Activated CD8-positive, alpha-beta memory T cell treated with anti-CD3 and anti-CD28 coated beads for 4 hours (primary cell): ENCODE results near the gene ANTXR2.

Experiments used
- DNase-seq, 2 donors: peaks; one replicate each; pipeline ENCODE4 v3.0.0-alpha.2; 2020; ENCODE audit warnings: low read depth in 2 of 2

The ANTXR2 gene

DNA sequence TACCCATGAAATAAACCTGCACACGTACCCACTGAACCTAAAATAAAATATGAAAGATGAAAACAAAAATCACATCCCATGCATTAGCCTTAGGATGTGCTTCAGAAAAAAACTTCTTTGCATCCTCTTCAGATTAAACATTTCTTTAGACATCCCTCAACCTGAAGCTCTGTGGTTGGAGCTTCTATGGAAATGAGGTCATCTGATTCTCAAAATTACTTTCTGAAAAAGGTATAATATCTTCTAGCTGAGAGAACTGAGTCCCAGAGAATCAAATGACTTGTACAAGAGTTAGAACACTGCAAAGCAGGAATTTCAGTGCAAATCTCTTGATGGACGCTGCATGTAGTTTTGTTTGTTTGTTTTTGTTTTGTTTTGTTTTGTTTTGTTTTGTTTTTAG lies 19.1 kb upstream of the ANTXR2 start:
- DNase-seq = no peak

DNA sequence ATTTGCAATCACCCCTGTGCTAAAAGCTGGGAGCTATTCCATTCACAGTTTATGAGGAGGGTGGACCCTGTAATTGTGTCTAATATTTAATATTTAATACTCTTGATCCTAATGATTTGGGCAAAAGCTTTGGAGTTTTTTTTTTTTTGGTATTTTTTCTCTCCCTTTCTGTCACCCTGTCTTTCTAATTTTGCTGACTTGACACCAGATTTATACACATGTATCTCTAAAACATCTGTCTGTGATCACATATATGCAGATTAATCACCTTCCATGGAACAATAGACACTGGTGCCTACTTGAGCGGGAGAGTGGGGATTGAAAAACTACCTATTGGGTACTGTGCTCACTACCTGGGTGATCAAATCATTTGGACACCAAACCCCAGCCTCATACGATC lies 18.7 kb upstream of the ANTXR2 start:
- DNase-seq = no peak

GRCh38 chr4:80091184-80091583 lies 18.2 kb upstream of the ANTXR2 start:
- DNase-seq = no peak

DNA sequence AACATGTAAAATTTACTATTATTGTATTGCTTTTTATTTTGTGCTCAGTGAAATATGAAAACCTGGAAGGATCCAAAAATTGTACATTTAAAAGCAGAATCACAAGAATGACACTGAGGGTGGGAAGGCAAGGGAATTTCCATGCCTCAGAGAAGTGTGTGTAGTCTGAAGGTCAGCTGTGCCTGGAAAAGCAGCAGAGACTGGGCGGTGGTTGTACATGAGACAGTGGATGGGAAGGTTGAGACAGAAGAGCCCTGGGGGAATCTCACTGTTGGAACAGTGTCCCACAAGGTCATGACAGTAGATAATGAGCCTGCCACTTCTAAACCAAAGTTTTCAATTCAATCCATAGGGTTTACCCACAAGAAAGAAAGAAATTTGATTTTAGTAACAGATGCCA lies 17.1 kb upstream of the ANTXR2 start:
- no peak for DNase-seq

DNA sequence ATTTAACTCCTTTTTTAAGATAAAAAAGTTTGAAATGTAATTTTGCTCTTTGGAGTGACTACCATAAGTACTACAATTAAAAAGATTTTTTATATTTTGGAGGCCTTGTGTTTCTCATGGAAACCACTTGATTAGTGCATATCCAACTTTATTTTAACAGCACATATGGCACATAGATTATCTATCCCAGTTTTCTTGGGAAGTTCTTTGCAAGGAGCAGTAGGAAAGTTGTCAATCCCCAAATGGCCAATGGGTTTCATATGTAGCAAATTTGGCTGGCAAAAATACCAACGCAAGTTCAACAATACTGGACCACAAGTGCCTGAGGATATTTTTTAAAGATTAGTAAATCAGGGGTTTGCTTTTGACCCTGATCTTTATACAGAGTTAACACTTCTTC lies 15.4 kb upstream of the ANTXR2 start:
- DNase-seq = no peak

- no peak for DNase-seq
Observed at GRCh38 chr4:80086296-80086695, 13.3 kb upstream of the ANTXR2 start.

DNA sequence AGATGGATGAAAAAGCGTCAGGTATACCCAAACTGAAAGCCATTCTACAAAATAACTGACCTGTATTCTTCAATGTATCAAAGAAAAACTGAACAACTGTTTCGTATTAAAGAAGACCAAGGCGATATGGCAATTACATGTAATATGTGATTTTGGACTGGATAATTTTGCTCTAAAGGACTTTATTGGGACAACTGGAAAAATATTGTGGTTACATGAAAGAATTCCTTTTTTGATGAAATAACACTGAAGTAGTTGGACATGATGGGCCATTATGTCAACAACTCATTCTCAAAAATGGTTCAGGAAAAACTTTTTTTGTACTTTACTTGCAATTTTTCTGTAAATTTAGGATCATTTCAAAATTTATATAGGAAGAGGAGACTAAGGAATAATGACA lies 12.1 kb upstream of the ANTXR2 start:
- no peak for DNase-seq

DNA sequence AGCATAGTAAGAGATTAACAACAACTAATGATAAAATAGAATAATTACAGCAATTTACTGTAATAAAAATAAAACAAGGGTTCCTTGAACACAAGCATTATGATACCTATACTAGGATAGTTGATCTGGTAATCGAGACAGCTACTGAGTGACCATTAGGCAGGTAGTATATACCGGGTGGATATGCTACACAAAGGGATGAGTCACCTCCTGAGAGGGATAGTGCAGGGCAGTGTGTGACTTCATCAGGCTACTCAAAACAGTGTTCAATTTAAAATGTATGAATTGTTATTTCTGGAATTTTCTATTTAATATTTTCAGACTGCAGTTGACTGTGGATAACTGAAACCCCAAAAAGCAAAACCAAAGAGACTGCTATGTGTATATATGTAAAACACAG lies 9.7 kb upstream of the ANTXR2 start:
- no peak for DNase-seq

DNA sequence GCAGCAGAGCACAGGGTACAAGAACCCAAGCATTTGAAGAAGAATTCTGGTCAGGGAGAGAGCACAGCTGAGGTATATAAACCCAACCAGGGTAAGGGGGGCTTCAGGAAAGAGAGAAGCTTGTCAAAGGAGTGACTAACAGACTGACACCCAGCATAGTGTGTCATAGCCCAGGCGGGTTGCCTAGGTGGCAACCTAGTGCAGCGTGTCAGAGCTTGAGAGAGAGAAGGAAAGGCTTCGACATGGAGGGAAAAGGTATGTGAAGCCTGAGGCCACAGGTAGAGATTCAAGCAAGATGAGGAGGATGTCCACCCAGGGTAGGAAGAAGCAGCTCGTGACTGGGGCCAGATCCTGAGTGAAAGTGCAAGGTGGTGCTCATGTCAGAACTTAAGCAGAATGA lies 8.5 kb upstream of the ANTXR2 start:
- no peak for DNase-seq

DNA sequence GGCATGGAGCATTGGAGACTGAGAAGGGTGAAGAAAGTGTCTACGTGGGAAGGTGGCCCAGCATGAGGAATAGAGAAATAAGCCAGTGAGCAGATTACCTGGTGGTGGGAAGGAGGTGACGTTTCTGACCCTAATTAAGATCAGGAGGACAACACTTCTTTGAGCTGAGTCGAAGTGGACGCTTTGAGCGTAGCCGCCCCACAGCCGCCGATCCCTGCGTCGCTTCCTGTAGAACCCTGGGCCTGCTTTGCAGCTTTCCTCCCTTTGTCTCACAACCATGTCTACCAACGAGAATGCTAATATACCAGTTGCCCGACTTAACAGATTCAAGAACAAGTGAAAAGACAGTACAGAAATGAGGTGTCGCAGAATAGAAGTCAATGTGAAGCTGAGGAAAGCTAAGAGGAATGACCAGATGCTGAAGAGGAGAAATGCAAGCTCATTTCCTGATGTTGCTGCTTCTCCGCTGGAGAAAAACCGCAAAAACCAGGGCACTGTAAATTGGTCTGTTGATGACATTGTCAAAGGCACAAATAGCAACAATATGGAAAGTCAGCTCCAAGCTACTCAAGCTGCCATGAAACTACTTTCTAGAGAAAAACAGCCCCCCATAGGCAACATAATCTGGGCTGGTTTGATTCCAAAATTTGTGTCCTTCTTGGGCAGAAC lies 6.4 kb upstream of the ANTXR2 start:
- DNase-seq = no peak

DNA sequence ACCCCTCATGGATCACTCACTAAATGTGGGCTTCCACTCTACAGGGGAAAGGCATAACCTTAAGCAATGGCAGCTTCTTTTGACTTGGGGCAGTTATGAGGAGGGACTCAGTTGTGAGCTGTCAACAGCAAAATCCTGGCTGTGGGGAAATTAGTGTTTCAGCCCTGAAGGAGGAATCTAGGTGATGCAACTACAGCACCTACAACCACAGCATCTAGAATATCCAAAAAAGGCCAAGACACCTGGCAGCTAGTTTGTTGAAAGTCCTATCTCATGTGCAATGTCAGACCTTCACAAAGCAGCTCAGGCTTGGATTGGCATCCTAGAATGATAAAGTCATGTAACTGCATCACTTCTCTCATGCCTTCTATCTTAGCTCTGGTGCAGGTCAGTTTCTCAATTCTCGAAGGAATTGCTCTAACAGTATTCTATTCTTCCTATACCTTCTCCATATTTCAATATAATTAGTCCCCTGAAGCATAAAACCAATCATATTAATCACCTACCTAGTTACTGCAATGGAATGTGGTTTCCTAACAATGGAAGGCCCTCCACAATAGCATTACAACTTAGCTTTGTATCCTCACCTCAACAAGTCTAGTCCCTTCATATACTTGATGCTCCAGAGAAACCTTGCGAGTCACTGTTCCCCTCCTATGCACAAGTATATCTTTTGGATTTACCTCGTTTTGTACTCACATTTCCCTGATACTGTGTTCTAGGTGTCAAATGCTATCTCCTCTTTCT lies 5.5 kb upstream of the ANTXR2 start:
- DNase-seq = no peak

DNA sequence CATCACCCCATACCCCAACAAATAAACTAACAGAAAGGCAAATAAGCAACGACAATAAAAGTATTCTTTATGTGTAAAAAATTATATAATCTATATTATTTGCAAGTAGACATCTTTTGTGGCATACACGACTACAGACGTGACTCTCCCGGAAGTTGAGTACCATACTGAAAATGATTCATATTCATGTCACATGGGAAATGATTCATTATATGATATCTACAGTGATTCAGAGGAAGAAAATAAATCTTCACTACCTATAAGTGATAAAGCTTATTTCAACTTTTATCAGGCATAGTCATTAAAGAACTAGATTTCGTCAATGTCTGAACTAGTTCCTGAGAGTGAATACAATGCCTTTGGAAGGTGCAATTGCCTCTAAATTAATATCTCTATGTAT lies 4.6 kb upstream of the ANTXR2 start:
- DNase-seq = no peak

GRCh38 chr4:80076681-80077080 lies 3.7 kb upstream of the ANTXR2 start:
- DNase-seq = no peak

- no peak for DNase-seq
Observed at GRCh38 chr4:80075995-80076675, 3.1 kb upstream of the ANTXR2 start.

GRCh38 chr4:80074651-80075050 lies 1.6 kb upstream of the ANTXR2 start:
- no peak for DNase-seq

GRCh38 chr4:80074069-80074468 lies 1.0 kb upstream of the ANTXR2 start:
- DNase-seq = no peak

- no peak for DNase-seq
Observed at GRCh38 chr4:80073473-80074008, 512 bp upstream of the ANTXR2 start.

GRCh38 chr4:80072228-80072743 lies 743 bp downstream of the ANTXR2 start:
- peak; percentile 40 to 47 for DNase-seq

DNA sequence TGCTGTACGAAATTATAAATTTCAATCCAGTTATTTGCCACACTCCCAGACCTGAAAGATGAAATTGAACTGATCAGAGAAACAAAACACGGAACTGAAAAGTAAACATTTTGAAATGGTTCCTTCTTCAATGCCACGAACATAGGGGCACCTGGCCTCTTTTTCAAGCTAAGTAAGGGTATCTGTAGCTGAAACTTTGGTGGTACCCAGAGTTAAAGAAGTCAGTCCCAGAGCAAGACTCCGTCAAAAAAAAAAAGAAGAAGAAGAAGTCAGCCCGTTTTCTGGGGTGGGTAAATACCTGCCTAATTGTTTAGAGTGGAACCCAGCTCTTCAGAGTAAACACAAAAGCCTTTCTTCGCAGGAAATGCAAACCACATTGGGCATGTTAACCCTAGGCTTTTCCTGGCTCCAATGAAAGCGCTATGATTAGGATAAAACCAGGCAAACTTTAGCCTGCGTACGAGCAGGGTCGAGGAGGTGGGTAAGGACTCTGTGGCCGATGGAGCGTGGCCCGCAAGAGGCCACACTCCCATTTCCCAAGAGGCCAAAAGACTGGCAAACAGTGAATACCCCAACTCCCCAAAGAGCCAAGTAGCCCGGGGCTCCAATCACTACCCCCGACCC lies 1.3 kb downstream of the ANTXR2 start:
- DNase-seq = no peak

DNA sequence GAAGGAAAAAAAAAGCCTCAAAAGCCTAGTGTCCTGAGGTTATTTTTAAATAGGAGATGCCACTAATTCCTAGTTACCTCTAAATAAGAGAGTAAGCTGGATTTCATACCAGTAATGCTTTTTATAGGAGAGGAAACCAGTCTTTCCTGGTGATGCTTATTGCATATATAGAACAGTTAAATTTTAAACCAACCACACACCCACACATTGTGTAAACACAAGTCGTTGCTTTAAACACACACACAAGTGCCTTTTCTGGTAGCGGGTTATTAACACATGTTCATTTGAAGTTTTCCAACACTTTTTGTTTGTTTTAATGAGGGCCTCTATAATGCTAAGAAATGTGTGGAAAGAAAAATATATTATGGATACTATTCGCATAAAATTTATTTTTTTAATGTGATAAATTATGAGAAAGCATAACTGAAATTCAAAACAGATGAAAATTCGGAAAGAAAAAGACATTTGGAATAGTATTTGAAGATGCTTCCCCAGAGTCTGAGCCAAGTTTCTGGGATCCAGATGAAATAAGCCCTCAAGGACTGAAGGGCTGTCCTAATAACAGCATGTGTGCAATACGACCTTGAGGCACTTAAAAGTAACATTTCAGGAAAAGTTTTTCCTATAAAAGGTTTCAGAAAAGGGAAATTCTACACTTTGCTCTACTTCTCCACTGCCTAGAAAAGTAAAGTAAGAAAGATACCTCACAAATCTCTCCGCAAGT lies 2.0 kb downstream of the ANTXR2 start:
- DNase-seq = no peak
